G401.6 (cell line): ENCODE data around the gene FAM168A.
A peak's percentile ranks its signal among the peaks of the same experiment; 100 is the strongest.

Experiments
- FAIRE-seq: peaks from 2 replicates; lab custom pipeline; 2012; peaks lifted over from hg19 to GRCh38; lab: Jason Lieb, UNC

Gene FAM168A

GRCh38 chr11:73426219-73426850, 171.6 kb downstream of the FAM168A start:
- no peak for FAIRE-seq

- FAIRE-seq, result no peak
Observed at GRCh38 chr11:73425108-73425507, 172.8 kb downstream of the FAM168A start.

GRCh38 chr11:73423506-73423905, 174.4 kb downstream of the FAM168A start:
- FAIRE-seq, result no peak

- no peak for FAIRE-seq
Observed at GRCh38 chr11:73422886-73423285, 175.0 kb downstream of the FAM168A start.

GRCh38 chr11:73420136-73420535, 177.8 kb downstream of the FAM168A start:
- FAIRE-seq, result no peak

- no peak for FAIRE-seq
Observed at GRCh38 chr11:73416786-73417185, 181.1 kb downstream of the FAM168A start.

- FAIRE-seq, result no peak
Observed at GRCh38 chr11:73415854-73416615, 181.9 kb downstream of the FAM168A start.

GRCh38 chr11:73414977-73415651, 182.8 kb downstream of the FAM168A start:
- FAIRE-seq, result no peak

- FAIRE-seq, result no peak
Observed at GRCh38 chr11:73413256-73413655, 184.7 kb downstream of the FAM168A start.

GRCh38 chr11:73412308-73412707, 185.6 kb downstream of the FAM168A start:
- FAIRE-seq, result no peak

GRCh38 chr11:73411031-73411430, 186.9 kb downstream of the FAM168A start:
- no peak for FAIRE-seq

- no peak for FAIRE-seq
Observed at GRCh38 chr11:73410627-73411026, 187.3 kb downstream of the FAM168A start.

- FAIRE-seq, result no peak
Observed at GRCh38 chr11:73409431-73409830, 188.5 kb downstream of the FAM168A start.

GRCh38 chr11:73406619-73407018, 191.3 kb downstream of the FAM168A start:
- no peak for FAIRE-seq

- FAIRE-seq, result no peak
Observed at GRCh38 chr11:73406131-73406530, 191.8 kb downstream of the FAM168A start.

GRCh38 chr11:73405146-73405510, 192.8 kb downstream of the FAM168A start:
- FAIRE-seq, result no peak

GRCh38 chr11:73404506-73405145, 193.3 kb downstream of the FAM168A start:
- FAIRE-seq, result no peak

GRCh38 chr11:73404048-73404447, 193.9 kb downstream of the FAM168A start:
- FAIRE-seq, result peak; percentile 3

- FAIRE-seq, result no peak
Observed at GRCh38 chr11:73403541-73403940, 194.4 kb downstream of the FAM168A start.

GRCh38 chr11:73402834-73403185, 195.1 kb downstream of the FAM168A start:
- no peak for FAIRE-seq

GRCh38 chr11:73401924-73402833, 195.7 kb downstream of the FAM168A start:
- no peak for FAIRE-seq
